ENCODE data around the gene P4HA1. TPM values are rescaled to one million over a fixed set of nuclear protein-coding genes. Genes with fewer than 3 reads are reported as not detected.
A peak's percentile ranks its signal among the peaks of the same experiment; 100 is the strongest.
"Not testable (repeated sequence)": the region's sequence is repeated elsewhere in the genome, so short reads cannot be mapped to it uniquely, and the experiment has no call there.

P4HA1 gene
- 51.9 and 105 TPM in 2 replicates for total RNA-seq

DNA sequence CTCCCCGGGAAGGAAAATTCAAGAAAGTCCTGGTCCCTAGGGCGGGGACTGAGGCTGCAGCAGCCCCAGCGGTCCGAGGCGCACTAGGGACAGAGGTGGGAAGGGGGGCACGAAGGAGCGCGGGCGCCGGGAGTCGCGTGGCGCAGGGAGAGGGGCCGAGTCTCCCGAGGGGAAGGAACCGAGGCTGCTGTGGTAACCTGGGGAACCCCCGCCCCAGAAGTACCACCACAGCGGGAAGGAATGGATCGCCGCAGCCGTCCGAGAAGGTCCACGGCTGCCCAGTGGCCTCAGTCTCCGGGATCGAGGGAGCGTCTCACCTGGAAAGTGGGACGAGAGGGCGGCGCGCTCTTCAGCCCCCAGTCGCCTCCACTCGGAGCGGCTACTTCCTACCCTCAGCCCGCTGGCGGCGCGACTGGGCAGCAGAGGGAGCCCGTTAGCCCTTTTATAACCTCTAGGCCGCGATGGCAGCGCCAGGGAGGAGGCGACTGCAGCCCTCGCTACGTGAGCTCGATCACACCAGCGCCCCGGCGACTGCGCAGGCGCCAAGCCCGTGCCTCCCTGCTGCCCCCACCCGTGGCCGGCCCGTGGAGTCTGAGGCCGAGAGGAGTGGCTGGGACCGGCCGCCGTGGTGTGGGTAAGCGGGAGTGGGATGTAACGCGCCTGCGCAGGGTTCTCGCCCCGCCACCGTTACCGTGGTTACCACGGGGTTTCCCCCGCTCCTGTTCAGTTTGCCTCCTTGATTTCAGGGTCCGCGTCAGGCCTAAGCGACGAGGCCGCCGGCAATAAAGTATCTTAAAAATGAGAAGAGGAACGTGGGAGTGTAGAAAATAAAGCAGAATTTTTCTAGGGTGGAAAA, at the start of gene P4HA1:
TSS of gene P4HA1 (minus strand) at position 418 of the 856 bp plus-strand sequence. CDS start 21,983 bp downstream, outside the sequence.
- peak; percentile 99 for DNase-seq (ENCODE audit: low read depth in 2 of 2)

DNA sequence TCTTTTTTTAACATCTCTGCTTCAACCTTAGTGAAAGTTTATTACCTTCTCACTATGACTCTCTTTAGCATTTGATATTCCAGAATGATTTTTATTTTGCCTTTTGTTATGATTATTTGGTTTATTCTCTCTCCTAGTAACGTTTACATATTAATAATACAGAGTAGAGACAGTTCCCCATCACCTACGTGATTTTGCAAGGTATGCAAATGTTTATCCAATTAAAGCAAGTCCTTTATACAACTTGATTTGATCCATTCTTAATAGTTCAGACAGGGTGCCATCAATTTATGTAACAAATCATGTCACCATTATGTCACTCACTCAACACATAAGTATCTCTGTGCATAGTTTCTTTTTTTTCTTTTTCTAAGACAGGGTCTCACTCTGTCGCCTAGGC, 44.9 kb upstream of the P4HA1 start:
- DNase-seq (ENCODE audit: low read depth in 2 of 2) = no peak

DNA sequence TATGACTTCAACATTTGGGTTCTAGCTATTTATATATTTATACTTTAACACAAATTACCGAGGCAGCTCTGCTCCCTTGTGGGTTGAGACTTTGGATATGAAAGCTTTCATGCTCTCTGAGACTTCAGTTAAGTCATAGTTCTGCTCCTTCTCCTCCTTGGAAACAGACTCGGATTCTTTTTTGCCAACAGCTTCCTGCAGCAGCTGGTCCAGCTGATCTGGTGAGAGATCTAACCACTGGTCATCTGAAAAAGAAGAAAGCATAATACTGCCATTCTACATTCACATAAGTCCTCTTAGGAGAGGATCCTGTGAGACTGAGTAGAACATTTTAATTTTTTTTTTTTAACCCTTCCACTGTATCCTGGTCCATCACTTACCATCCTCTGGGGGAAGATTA, 42.6 kb upstream of the P4HA1 start:
- no peak for DNase-seq (ENCODE audit: low read depth in 2 of 2)

DNA sequence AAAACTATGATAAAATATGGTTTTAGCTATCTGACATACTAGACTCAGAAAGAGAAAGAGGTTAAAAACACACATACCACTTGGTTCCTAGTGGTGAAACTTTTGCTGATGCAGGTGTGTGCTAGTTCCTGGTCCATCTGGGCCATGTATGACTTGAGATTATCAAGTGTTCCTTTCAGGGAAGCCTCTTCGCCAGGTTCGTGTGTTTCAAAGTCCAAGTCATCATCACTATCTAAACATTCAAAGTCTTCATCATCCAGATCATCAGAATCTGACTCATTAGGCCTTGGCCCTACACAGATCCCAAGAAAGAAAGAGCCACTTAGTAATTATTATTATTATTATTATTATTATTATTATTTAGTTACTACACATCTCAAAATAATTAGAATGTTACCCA, 40.0 kb upstream of the P4HA1 start:
- DNase-seq (ENCODE audit: low read depth in 2 of 2) = no peak

DNA sequence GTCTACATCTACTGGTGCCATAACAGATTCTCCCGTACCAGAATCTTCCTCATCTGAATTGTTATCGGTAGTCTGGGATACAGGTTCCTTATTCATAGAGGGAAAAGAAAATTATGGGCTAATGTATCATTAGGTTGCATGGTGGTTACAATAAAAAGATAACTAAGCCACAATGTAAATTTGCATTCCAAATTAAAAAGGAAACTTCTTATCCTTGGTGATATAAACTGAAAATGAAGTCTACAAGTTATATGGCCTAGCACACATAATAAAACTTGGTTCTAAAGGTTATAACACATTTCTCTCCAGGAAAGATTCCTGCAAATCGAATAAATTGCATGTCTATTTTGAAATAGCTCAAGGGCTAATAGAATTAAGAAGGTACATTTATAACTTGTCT, 38.1 kb upstream of the P4HA1 start:
- no peak for DNase-seq (ENCODE audit: low read depth in 2 of 2)

DNA sequence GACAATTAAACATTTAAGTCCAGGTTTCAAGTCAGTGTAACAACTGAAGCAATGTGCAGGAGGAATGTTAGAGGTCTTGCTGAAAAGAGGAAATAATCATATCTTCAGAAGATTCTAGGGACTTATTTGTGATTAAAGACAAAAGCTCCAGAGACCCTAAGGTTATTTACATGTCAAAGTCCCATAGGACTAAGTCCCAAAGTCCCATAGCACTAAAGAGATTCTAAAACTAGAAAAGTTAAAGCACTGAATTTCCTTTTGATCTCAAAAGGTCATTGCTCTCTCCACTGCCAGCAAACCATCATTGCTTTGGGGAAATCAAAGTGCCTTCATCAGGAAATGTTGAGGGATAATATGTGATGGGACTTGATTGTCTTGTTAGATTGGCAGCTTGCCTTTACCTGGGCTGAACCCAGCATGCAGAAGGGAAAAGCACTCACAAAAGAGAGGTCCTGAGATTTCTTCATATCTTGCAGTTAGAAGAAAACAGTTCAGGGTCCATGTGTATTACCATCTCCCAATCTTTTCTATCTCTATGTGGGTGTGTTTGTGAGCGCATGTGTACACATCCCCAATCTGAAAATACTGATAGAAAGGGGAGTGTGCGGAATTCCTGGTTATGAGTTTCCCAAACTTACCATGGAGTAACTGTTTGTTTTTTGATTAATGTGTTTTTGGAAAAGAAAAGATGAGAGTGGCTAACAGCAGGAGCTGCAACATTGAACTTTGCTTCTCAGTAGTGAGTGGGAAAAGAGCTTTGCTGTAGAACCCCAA, 35.4 kb upstream of the P4HA1 start:
- no peak for DNase-seq (ENCODE audit: low read depth in 2 of 2)

DNA sequence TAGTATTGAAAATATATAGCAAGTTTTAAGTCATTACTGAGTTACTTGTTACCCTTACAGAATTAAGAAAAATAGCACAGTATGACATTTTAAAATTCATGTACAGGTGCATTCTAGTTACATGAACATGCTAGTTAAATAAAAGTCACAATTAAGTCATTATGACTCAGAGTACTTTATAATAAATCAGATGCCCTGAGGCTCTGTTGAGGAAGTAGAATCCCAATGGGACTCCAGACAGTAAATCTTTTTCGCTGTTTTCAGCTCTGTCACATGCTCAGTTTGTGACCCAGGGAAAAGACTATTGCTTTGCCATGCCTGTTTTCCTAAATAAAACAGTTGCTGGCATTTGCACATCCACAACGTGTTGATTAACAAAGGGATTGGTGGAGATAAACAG, 34.6 kb upstream of the P4HA1 start:
- no peak for DNase-seq (ENCODE audit: low read depth in 2 of 2)

DNA sequence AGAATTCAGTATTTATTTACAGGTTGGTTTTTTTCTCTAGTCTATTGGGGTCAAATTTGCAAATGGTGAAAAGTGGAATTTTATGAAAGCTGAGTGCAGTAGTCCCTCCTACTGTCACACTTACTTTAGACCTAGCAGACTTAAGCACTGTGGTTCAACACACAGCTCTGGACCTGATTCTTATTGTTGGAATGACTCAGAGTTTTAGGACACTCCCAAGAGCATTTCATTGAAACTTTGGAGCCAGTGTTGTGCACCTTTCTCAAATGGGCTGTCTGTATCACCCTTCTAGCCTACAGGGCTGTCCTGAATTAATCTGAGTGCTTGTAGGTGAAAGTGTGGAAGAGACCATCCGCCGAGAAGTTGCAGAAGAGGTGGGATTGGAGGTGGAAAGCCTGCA, 29.7 kb upstream of the P4HA1 start:
- DNase-seq (ENCODE audit: low read depth in 2 of 2) = no peak

DNA sequence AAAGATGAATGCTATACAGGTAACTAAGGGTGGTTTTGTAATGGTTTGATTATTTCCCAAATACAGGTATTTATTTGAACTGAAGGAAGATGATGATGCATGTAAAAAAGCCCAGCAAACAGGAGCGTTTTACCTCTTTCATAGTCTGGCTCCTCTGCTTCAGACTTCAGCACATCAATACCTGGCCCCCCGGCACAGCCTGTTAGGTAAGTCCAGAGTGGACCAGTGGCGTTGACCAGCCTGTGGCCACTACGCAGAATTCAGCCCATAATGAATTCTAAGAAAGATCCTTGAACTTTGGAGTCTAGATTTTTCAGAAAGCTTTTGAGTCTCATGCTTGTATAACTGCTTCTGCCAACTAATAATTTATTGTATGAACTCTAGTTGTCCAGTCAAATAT, 23.3 kb upstream of the P4HA1 start:
- no peak for DNase-seq (ENCODE audit: low read depth in 2 of 2)

DNA sequence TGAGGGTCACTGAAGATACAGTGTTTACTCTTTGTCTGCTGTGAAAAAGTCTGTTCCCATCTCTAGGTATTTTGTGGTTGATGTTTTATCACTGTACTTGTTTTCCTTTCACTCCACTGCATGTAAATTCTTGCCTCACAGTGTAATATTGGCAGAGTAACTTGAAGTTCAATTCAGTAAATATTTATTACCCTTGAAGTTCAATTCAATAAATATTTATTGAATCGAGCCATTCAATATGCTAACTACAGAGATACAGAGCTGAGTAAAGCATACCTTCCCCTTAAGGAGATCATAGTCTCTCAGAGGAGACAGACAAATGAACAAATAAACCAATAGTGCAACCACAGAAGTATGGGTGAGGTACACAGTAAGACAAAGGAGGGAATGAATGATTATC, 22.8 kb upstream of the P4HA1 start:
- DNase-seq (ENCODE audit: low read depth in 2 of 2) = no peak

DNA sequence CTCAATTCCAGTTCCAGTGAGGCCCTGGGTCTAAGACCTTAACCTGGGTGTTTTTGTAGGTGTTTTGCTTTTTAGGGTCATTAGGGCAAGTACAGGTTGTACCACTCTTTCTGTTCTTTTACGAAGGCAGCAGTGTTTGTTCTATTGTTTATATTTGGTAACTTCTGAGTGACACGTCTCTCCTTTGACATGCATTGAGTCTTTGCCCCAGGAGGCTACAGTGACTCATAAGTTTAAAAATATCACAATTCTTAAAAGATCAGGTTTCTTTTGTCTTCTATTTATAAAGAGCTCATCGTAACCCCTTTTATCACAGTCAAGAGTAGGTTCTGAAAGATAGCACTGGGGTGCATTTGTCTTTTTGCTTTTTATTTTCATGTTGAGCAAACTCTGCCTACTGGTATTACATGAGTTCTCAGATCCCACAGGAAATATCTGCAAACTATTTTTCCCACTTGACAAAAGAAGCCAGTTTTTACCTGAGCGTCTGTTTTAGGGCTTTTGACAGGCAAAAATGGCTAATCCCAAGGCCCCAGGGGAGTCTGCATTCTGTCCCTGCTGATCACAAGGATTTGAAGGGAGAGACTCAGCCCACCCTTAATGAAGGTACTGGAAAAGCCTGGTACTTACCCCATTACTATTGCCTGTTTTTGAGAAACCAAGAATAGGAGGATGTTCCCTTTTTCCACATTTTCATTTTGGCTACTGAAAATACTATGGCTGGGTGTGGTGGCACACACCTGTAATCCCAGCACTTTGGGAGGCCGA, 21.5 kb upstream of the P4HA1 start:
- DNase-seq (ENCODE audit: low read depth in 2 of 2) = peak; percentile 5 to 73

DNA sequence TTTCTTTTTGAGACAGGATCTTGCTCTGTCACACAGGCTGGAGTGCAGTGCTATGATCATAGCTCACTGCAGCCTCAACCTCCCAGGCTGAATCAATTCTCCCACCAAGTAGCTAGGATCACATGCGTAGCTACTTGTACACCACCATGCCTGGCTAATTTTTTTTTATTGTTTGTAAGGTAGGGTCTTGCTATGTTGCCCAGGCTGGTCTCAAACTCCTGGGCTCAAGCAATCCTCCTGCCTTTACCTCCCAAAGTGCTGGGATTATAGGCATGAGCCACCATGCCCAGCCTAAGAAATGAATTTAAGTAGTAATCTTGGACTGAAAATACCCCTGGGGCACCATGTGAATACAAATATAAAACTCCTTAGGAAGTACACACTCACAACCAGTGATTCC, 19.4 kb upstream of the P4HA1 start:
- DNase-seq (ENCODE audit: low read depth in 2 of 2) = no peak

DNA sequence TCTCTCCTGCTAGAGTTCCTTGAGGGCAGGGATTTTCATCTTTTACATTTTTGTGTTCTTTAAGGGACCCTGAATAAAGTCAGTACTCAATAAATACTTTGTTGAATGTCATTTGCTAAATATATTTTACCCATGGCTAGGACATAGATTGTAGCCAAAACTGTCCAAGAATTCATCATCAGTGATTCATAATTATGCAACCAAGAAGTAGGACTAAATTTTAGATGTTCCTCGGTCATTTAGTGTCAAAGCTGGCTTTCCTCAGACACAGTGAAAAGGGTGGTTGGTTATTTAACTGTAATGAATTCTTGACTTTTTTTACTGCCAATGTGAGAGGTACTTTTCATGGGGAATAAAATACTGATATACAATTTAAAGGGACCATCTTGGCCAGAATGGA, 16.9 kb upstream of the P4HA1 start:
- DNase-seq (ENCODE audit: low read depth in 2 of 2) = no peak

DNA sequence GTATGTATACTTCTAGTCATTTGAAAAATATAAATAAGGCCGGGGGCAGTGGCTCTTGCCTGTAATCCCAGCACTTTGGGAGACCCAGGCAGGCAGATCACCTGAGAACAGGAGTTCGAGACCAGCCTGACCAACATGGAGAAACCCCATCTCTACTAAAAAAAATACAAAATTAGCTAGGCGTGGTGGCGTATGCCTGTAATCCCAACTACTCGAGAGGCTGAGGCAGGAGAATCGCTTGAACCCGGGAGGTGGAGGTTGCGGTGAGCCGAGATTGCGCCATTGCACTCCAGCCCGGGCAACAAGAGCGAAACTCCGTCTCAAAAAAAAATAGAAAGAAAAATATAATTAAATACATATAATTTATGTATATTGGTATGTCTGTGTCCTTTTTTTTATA, 15.4 kb upstream of the P4HA1 start:
- DNase-seq (ENCODE audit: low read depth in 2 of 2) = not testable (repeated sequence)

DNA sequence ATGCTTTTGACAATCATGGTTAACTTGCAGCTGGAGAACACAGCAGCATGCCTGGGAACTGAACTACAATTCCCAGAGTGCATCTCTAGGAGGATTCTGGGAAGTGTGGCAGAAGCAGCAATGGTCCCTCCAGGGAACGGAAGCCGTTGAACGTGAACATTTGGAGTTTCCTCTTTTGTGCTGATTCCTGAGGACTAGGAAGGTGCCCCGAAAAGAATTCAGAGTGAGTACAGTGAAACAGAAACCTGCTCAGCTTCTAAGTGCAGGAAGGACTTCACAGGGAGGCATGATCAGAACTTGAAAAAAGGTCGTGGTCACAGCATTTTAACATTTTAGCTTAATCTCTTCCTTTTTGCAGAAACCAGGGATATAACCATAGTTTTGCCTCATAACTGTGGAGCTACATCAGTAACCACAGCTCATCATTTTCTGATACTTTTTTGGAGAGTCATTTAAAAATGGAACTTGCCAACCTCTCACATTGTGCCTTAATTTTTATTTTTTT, 13.7 kb upstream of the P4HA1 start, which contains the start of gene NUDT13:
TSS of gene NUDT13 (plus strand) at position 111 of the 505 bp plus-strand sequence. CDS start 3,911 bp downstream, outside the sequence.
- DNase-seq (ENCODE audit: low read depth in 2 of 2) = peak; percentile 78 to 80

DNA sequence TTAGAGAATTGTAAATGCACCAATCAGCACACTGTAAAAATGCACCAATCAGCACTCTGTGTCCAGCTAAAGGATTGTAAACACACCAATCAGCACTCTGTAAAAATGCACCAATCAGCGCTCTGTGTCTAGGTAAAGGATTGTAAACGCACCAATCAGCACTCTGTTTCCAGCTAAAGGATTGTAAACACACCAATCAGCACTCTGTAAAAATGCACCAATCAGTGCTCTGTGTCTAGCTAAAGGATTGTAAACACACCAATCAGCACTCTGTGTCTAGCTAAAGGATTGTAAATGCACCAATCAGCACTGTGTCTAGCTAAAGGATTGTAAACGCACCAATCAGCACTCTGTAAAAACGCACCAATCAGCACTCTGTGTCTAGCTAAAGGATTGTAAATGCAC, 12.6 kb upstream of the P4HA1 start:
- DNase-seq (ENCODE audit: low read depth in 2 of 2) = not testable (repeated sequence)

DNA sequence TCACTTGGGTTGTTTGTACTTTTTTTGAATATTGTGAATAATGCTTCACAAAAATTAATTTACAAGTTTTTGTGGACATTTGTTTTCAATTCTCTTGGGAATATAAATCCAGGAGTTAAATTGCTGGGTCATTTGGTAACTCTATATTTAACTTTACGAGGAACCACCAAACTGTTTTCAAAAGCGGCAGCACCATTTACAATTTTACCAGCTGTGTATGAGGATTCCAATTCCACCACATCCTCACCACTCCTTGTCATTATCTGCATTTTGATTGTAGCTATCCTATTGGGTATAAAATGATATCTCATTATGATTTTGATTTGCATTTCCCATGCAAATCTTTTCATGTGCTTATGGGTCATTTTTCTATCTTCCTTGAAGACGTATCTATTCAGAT, 9.6 kb upstream of the P4HA1 start:
- DNase-seq (ENCODE audit: low read depth in 2 of 2) = no peak

DNA sequence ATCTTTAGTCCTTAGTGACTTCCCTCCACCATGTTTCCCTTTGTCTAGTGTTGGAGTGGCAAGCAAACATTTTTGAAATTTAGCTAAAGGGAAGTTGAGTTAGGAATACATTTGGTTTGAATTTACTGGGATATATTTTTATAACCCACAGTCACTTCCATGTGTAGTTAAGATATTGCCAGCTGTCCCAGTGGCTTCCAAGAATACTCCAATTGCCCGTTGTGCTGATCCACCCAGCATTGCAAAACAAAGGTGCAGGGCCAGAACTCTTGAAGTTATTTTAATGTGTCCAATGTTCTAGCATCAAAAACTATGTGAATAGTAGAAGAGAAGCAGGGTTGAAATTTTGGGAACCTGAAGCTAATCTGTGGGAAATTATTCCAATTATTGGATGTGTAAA, 2.5 kb upstream of the P4HA1 start:
- no peak for DNase-seq (ENCODE audit: low read depth in 2 of 2)

DNA sequence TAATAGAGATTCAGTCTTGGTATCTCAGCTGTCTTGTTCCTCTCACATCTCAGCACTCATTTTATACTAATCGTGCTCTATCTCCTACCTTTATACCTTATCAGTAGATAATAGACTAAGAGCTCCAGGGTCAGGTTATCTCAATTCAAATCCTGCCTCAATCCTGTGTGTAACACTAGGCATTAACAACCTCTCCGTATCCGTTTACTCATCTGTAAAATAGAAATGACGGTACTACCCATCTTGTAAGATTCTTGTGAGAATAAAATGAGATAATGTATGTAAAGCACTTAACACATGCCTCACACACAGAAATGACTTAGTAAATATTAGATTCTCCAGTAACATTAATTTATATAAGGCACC, 622 bp upstream of the P4HA1 start:
- DNase-seq (ENCODE audit: low read depth in 2 of 2) = no peak

DNA sequence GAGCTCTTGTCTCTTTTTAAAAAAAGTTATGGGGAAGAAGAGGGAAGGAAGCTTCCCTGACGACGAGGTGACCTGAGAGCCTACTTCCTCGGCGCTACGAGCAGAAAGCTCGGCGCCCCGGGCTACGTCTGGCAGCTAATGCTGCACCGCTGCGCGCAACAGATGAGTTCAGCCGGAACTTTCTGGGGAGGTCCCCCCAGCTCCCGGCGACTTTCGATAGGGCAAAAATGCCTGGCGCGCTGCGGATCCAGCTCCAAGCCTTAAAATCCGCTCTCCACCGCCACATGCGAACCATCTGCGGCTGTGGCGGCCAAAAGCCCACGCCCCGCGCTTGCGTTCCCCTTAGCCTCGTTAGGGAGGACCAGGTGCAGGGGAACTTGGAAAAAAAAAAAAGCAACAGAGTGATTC, 621 bp downstream of the P4HA1 start:
- DNase-seq (ENCODE audit: low read depth in 2 of 2) = peak; percentile 71 to 77

DNA sequence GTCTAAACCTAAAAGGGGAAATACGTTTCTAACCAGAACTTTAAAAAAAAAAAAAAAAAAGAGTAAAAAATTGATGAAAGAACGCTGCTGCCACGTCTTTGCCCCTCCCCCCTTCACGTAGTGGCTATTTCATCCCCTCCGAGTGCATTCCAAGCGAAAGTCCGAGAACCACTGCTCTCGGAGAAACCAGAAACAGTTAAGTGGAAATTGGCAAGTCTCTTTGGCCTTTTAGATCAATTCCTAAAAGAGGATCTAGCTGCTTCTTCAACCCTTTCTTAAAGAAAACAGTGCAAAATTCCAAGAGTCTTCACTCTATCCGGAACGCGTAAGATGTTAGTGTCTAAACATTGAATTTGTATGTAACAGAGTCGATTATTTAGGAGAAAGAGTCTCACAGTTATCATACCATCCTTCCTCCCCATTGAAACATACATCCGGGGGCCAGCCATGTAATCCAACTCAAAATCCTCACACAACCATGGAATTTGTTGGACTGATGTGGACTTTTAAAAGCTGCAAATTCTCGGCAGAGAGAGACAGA, 1.1 kb downstream of the P4HA1 start:
- DNase-seq (ENCODE audit: low read depth in 2 of 2) = peak; percentile 47 to 76

Data from lung microvascular endothelial cell (primary cell).